AG20443 (cell line): ENCODE data around the gene KRTAP10-4.
"Not testable (repeated sequence)": the region's sequence is repeated elsewhere in the genome, so short reads cannot be mapped to it uniquely, and the experiment has no call there.

Source experiments
- DNase-seq: peaks from one replicate; pipeline ENCODE4 v3.0.0; 2012; ENCODE audit warnings: low spot score, mixed read lengths

KRTAP10-4 gene

GRCh38 chr21:44600118-44600978 is 26.8 kb downstream of the KRTAP10-4 start, which contains the start of gene KRTAP10-7:
Gene KRTAP10-7, plus strand, starts transcription at chr21:44600597. Its CDS starts 25 bp downstream, at chr21:44600622.
- DNase-seq, result not testable (repeated sequence)

GRCh38 chr21:44601091-44601490 is 27.6 kb downstream of the KRTAP10-4 start:
- not testable (repeated sequence) for DNase-seq

- no peak for DNase-seq
Observed at GRCh38 chr21:44601596-44602462, 28.3 kb downstream of the KRTAP10-4 start.

- no peak for DNase-seq
Observed at GRCh38 chr21:44602463-44602850, 28.9 kb downstream of the KRTAP10-4 start.

GRCh38 chr21:44603109-44603875 is 29.8 kb downstream of the KRTAP10-4 start:
- no peak for DNase-seq

- no peak for DNase-seq
Observed at GRCh38 chr21:44603911-44604310, 30.4 kb downstream of the KRTAP10-4 start.

GRCh38 chr21:44606495-44606894 is 33.0 kb downstream of the KRTAP10-4 start:
- no peak for DNase-seq

- no peak for DNase-seq
Observed at GRCh38 chr21:44609193-44609592, 35.7 kb downstream of the KRTAP10-4 start.

- DNase-seq, result not testable (repeated sequence)
Observed at GRCh38 chr21:44610157-44610843, 36.8 kb downstream of the KRTAP10-4 start.

GRCh38 chr21:44611551-44611950 is 38.0 kb downstream of the KRTAP10-4 start:
- no peak for DNase-seq

- DNase-seq, result no peak
Observed at GRCh38 chr21:44612029-44612486, 38.5 kb downstream of the KRTAP10-4 start, which contains the start of gene KRTAP10-8. Gene KRTAP10-8, plus strand, starts transcription at chr21:44612079. Its CDS starts 22 bp downstream, at chr21:44612101.

GRCh38 chr21:44612669-44613229 is 39.2 kb downstream of the KRTAP10-4 start:
- DNase-seq, result no peak

GRCh38 chr21:44613386-44614155 is 40.0 kb downstream of the KRTAP10-4 start:
- no peak for DNase-seq

GRCh38 chr21:44614161-44614631 is 40.7 kb downstream of the KRTAP10-4 start:
- DNase-seq, result no peak

GRCh38 chr21:44614961-44615391 is 41.4 kb downstream of the KRTAP10-4 start:
- DNase-seq, result no peak

- DNase-seq, result no peak
Observed at GRCh38 chr21:44615466-44615865, 41.9 kb downstream of the KRTAP10-4 start.

- DNase-seq, result no peak
Observed at GRCh38 chr21:44615911-44616590, 42.5 kb downstream of the KRTAP10-4 start.

GRCh38 chr21:44616591-44616926 is 43.0 kb downstream of the KRTAP10-4 start:
- DNase-seq, result no peak

GRCh38 chr21:44617071-44617501 is 43.6 kb downstream of the KRTAP10-4 start:
- no peak for DNase-seq
